SK-N-SH (cell line): ENCODE measurements around the gene KRTAP5-11.

ENCODE experiments used
- EP300 ChIP-seq, 2 experiments: IDR thresholded peaks; 2 replicates each; pipeline versions ENCODE4 v1.4.0 to v1.6.1; 2012; ENCODE audit warnings: borderline replicate concordance in 1 of 2, low read depth in 1 of 2, low read length in 1 of 2
- POLR2AphosphoS5 ChIP-seq: IDR thresholded peaks from 2 replicates; pipeline ENCODE4 v1.6.1; 2012; ENCODE audit warnings: low read depth, low read length
- YY1 ChIP-seq: IDR thresholded peaks from 2 replicates; pipeline ENCODE4 v1.4.0; 2012; ENCODE audit warnings: low read depth, mild to moderate bottlenecking
- TF ChIP-seq, protein P1 (sequence below): IDR thresholded peaks from 2 replicates; pipeline ENCODE4; 2012
- TF ChIP-seq, protein P2 (sequence below): IDR thresholded peaks from 2 replicates; pipeline ENCODE4 v1.6.1; 2012; ENCODE audit warnings: mild to moderate bottlenecking, low read depth, low read length, moderate library complexity

DNA sequence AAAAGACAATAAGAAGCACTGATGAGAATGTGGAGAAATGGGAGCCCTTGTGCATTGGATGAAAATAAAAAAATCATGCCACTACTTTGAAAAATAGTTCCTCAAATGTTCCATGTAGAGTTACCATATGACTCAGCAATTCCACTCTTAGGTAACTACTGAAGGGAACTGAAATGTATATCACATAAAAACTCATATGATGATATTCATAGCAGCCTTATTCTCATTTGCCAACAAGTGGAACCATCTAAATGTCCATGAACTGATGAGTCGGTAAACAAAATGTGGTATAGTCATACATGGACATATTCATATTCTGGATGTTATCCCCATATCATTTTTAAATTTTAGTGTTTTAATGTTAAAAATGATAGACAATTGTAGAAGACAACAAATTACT, 31.0 kb downstream of the KRTAP5-11 start:
- TF ChIP-seq, protein P1, sequence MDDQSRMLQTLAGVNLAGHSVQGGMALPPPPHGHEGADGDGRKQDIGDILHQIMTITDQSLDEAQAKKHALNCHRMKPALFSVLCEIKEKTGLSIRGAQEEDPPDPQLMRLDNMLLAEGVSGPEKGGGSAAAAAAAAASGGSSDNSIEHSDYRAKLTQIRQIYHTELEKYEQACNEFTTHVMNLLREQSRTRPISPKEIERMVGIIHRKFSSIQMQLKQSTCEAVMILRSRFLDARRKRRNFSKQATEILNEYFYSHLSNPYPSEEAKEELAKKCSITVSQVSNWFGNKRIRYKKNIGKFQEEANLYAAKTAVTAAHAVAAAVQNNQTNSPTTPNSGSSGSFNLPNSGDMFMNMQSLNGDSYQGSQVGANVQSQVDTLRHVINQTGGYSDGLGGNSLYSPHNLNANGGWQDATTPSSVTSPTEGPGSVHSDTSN, result no peak
- TF ChIP-seq YY1, result no peak
- TF ChIP-seq, protein P2, sequence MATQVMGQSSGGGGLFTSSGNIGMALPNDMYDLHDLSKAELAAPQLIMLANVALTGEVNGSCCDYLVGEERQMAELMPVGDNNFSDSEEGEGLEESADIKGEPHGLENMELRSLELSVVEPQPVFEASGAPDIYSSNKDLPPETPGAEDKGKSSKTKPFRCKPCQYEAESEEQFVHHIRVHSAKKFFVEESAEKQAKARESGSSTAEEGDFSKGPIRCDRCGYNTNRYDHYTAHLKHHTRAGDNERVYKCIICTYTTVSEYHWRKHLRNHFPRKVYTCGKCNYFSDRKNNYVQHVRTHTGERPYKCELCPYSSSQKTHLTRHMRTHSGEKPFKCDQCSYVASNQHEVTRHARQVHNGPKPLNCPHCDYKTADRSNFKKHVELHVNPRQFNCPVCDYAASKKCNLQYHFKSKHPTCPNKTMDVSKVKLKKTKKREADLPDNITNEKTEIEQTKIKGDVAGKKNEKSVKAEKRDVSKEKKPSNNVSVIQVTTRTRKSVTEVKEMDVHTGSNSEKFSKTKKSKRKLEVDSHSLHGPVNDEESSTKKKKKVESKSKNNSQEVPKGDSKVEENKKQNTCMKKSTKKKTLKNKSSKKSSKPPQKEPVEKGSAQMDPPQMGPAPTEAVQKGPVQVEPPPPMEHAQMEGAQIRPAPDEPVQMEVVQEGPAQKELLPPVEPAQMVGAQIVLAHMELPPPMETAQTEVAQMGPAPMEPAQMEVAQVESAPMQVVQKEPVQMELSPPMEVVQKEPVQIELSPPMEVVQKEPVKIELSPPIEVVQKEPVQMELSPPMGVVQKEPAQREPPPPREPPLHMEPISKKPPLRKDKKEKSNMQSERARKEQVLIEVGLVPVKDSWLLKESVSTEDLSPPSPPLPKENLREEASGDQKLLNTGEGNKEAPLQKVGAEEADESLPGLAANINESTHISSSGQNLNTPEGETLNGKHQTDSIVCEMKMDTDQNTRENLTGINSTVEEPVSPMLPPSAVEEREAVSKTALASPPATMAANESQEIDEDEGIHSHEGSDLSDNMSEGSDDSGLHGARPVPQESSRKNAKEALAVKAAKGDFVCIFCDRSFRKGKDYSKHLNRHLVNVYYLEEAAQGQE, result no peak
- TF ChIP-seq POLR2AphosphoS5, result no peak
- no peak for TF ChIP-seq EP300 (IDR thresholded peaks at IDR 0.05; ENCODE audit: borderline replicate concordance in 1 of 2, low read depth in 1 of 2, low read length in 1 of 2)
